Thyroid gland (tissue), 4 donors: ENCODE results near the gene PODNL1. TPM values are rescaled to one million over a fixed set of nuclear protein-coding genes. Genes with fewer than 3 reads are reported as not detected.
"Not testable (repeated sequence)": the region's sequence is repeated elsewhere in the genome, so short reads cannot be mapped to it uniquely, and the experiment has no call there.

Experiments
- DNase-seq, 2 donors: peaks; one replicate each; pipeline ENCODE4 v3.0.0-alpha.2; 2019
- H3K27ac ChIP-seq, 3 donors: fragments of 200-600 bp; sonication (generic); 1 replicate in 2 of 3; 2 replicates in 1 of 3; pipeline ENCODE4 v1.5.1; 2016 to 2019; ENCODE audit warnings: mild to moderate bottlenecking in 1 of 3, moderate library complexity in 1 of 3
- H3K27me3 ChIP-seq: fragments of 200-600 bp; sonication (generic); one replicate; pipeline ENCODE4 v1.5.1; 2019
- H3K36me3 ChIP-seq, 2 donors: fragments of 200-600 bp; sonication (generic); one replicate each; pipeline ENCODE4 v1.5.1; 2016 to 2019
- H3K4me1 ChIP-seq, 2 donors: fragments of 200-600 bp; sonication (generic); one replicate each; pipeline ENCODE4 v1.5.1; 2017 to 2019
- H3K4me3 ChIP-seq, 3 donors: fragments of 200-600 bp; sonication (generic); replicated peaks in 1 of 3; 1 replicate in 2 of 3; 2 replicates in 1 of 3; pipeline ENCODE4 v1.5.1; 2016; ENCODE audit warnings: mild to moderate bottlenecking in 1 of 3
- H3K9me3 ChIP-seq: fragments of 200-600 bp; sonication (generic); one replicate; pipeline ENCODE4 v1.5.1; 2017
- POLR2A ChIP-seq, 2 donors: fragments of 450-650 bp; IDR thresholded peaks; one replicate each; pipeline ENCODE4 v1.6.1; 2017; ENCODE audit warnings: antibody characterized with exemption in 2 of 2, mild to moderate bottlenecking in 2 of 2, moderate library complexity in 1 of 2
- WGBS, 2 donors: methylation state at CpG; one replicate each; pipeline ENCODE4 v1.1.5; 2017; 5-methylcytosine and 5-hydroxymethylcytosine counted together
- intact Hi-C: fragments of 100-400 bp; cut with DNase I; formaldehyde crosslinking; loops from one replicate; pipeline ENCODE4 v1.15.1; 2023
- total RNA-seq, 4 donors: library from RNA; depleted of rRNA; stranded (reverse); fragments of >200 nt; gene quantifications; one replicate each; pipeline ENCODE4 v1.2.3, GENCODE V29; 2016
- TF ChIP-seq, protein P1 (sequence below), 6 experiments: fragments of 200-600 bp in 3 of 6; fragments of 450-650 bp in 3 of 6; sonication (generic) in 3 of 6; IDR thresholded peaks; one replicate each; pipeline ENCODE4 v1.5.1; 2016 to 2019; ENCODE audit warnings: antibody characterized with exemption in 6 of 6, mild to moderate bottlenecking in 2 of 6, inconsistent platforms in 1 of 6, moderate library complexity in 1 of 6

PODNL1 gene
- total RNA-seq, 4 donors from 2014 or later: 0.40 to 1.4 (median 0.63) TPM; not detected in 1

DNA sequence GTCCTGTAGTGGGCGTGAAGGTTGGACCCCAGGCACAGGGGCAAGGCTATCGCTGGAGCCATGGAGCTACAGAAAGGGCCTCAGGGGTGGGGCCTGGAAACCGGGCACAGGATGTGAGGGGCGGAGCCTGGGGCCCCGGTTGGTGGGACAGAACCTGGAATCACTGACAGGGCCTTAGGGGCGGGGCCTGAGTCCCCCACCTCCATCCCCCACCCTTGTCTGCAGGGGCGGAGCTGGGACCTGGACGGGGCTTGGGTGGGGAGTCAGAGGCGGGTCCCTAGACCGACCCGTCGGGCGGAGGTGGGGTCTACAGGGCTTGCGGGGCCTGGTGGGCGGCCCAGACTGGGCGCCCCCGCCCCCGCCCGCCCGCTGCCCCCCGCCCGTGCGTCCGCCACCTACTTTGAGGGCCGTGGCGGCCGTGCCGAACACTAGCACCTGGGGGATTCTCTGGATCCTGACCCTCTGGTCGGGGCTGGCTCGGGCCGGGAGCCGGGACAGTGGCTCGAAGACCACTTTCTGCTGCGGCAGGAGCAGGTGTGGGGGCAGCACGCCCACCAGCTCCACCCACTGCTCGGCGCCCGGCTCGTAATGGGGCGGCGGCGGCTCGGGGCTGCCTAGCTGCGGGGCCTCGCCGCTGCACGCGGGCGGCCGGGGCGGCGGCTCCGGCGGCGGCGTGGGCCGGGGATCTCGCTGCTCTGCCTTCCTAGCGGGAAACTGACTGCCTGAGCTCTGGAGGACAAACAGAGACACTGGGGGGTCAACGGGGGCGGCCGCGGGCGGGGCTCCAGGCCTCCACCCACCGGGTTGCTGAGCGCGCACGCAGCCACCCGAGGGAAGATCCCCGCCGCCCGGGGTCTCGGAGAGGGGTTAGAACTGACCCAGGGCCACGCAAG, 40.4 kb upstream of the PODNL1 start:
- Histone ChIP-seq H3K9me3 (no peaks in the 10 kb centered on the region), H3K4me3 (peak overlapping the region in 1 of 3 donors; percentile 26), H3K27ac (peak overlapping the region in 1 of 3 donors; percentile 28), H3K36me3 (peaks cover 4 to 9% of the 10 kb centered on the region in 2 donors), H3K4me1 (peaks cover 4 to 7% of the 10 kb centered on the region in 2 donors), H3K27me3 (no peaks in the 10 kb centered on the region)
- intact Hi-C loops: no loop called here
- DNase-seq: peak; percentile 67 to 75
- WGBS, 2 donors: 42 to 57% methylated on average over 6 to 15 of the region's 74 CpGs
- no peak for TF ChIP-seq POLR2A (IDR thresholded peaks at IDR 0.05)
- TF ChIP-seq, protein P1, sequence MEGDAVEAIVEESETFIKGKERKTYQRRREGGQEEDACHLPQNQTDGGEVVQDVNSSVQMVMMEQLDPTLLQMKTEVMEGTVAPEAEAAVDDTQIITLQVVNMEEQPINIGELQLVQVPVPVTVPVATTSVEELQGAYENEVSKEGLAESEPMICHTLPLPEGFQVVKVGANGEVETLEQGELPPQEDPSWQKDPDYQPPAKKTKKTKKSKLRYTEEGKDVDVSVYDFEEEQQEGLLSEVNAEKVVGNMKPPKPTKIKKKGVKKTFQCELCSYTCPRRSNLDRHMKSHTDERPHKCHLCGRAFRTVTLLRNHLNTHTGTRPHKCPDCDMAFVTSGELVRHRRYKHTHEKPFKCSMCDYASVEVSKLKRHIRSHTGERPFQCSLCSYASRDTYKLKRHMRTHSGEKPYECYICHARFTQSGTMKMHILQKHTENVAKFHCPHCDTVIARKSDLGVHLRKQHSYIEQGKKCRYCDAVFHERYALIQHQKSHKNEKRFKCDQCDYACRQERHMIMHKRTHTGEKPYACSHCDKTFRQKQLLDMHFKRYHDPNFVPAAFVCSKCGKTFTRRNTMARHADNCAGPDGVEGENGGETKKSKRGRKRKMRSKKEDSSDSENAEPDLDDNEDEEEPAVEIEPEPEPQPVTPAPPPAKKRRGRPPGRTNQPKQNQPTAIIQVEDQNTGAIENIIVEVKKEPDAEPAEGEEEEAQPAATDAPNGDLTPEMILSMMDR (IDR thresholded peaks at IDR 0.05): no peak

DNA sequence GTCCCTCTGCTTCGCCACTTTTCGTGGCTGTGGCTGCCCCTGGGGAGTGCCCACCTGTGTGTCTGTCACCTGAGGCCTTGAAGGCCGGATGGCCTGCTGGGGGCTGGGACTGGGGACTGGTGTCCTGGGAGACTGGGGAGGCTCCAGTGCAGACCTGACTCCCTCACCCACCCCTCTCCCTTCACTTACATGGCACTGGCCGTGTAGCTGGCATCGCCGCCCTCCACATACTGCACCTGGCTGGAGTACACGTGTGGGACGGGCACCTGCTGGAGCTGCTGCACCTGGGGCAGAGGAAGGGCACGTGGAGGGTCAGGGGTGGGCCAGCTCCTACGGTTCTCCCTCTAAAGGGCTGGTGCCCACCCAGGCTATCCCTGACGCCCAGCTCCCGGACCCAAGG, 39.6 kb upstream of the PODNL1 start:
- peak overlapping the region in 1 of 3 donors; percentile 28 for H3K27ac ChIP-seq
- intact Hi-C loops: no loop called here
- no peak for TF ChIP-seq POLR2A (IDR thresholded peaks at IDR 0.05)
- TF ChIP-seq, protein P1 (IDR thresholded peaks at IDR 0.05): no peak
- WGBS, 2 donors: 92 to 94% methylated on average over 9 to 10 of the region's 12 CpGs
- H3K36me3 ChIP-seq: peaks cover 4 to 16% of the 10 kb centered on the region in 2 donors
- no peaks in the 10 kb centered on the region for H3K27me3 ChIP-seq
- peak overlapping the region in 1 of 3 donors; percentile 26 for H3K4me3 ChIP-seq
- H3K4me1 ChIP-seq: peaks cover 4 to 7% of the 10 kb centered on the region in 2 donors
- no peaks in the 10 kb centered on the region for H3K9me3 ChIP-seq
- no peak for DNase-seq

DNA sequence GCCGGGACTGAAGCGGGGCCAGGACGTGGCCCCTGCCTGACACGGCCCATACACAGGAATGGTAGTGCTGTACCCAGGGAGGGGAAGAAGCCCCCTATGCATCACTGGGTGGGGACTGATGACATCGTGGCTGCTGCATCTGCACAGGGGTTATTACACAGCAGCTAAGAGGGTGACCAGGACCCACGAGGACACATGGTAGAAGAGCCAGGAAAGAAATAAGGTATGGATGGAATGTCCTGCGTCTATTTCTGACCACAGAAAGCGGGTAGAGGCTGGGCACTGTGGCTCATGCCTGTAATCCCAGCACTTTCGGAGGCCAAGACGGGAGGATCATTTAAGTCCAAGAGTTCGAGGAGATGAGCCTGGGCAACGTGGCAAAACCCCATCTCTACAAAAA, 38.2 kb upstream of the PODNL1 start:
- Histone ChIP-seq H3K27ac (no peak overlapping the region), H3K4me3 (no peak overlapping the region), H3K36me3 (peaks cover 0 to 12% of the 10 kb centered on the region in 2 donors), H3K9me3 (no peaks in the 10 kb centered on the region), H3K4me1 (peaks cover 4 to 7% of the 10 kb centered on the region in 2 donors), H3K27me3 (no peaks in the 10 kb centered on the region)
- TF ChIP-seq, protein P1 (IDR thresholded peaks at IDR 0.05): no peak
- no peak for TF ChIP-seq POLR2A (IDR thresholded peaks at IDR 0.05)
- 92 to 95% methylated on average over 12 of the region's 12 CpGs for WGBS, 2 donors
- no peak for DNase-seq
- intact Hi-C loops: no loop called here

DNA sequence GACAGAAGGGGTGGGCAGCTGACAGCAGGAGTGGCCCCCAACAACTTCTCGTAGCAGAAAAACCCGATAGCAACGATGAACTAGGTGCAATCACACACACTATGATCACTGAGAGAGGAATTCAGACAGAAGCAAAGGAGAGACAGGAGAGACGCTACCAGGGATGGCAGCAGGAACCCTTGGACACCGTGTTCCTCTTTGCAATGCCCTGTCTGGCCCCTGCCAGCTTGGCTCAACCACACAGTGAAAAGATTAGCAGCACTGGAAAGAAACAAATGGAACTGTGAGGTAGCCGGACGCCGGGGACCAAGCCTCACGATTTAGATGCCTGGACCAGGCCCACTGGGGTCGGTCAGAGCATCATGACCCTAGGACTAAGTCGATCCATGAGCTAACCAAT, 37.7 kb upstream of the PODNL1 start:
- no peaks in the 10 kb centered on the region for H3K27me3 ChIP-seq
- intact Hi-C loops: no loop called here
- TF ChIP-seq, protein P1 (IDR thresholded peaks at IDR 0.05): no peak
- no peak for TF ChIP-seq POLR2A (IDR thresholded peaks at IDR 0.05)
- whole genome bisulfite sequencing, 2 donors: 92 to 94% methylated on average over 11 of the region's 11 CpGs
- peaks cover 0 to 12% of the 10 kb centered on the region in 2 donors for H3K36me3 ChIP-seq
- H3K9me3 ChIP-seq: no peaks in the 10 kb centered on the region
- H3K4me1 ChIP-seq: peaks cover 4 to 7% of the 10 kb centered on the region in 2 donors
- H3K27ac ChIP-seq: no peak overlapping the region
- H3K4me3 ChIP-seq: no peak overlapping the region
- no peak for DNase-seq

DNA sequence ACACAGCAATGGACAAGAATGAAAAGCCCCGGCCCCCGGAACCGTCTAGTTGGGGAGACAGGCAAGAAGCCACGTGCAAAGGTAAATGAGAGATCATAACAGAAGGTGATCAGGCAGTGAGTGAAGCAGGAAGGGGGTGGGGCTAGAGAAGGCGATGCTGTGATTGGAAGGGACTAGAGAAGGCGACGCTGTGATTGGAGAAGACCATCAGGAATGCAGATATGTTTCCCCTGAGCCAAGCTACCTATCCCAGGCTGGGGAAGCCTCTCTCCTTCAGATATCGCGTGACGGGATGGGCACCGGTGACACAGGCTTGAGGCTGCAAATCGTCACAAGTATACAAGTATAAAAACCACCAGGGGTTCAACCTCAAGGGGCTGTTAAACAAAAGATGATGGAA, 35.9 kb upstream of the PODNL1 start:
- Histone ChIP-seq H3K4me3 (no peak overlapping the region), H3K36me3 (peaks cover 12 to 25% of the 10 kb centered on the region in 2 donors), H3K27me3 (no peaks in the 10 kb centered on the region), H3K9me3 (no peaks in the 10 kb centered on the region), H3K27ac (no peak overlapping the region), H3K4me1 (peaks cover 0 to 1% of the 10 kb centered on the region in 2 donors)
- no peak for TF ChIP-seq POLR2A (IDR thresholded peaks at IDR 0.05)
- TF ChIP-seq, protein P1 (IDR thresholded peaks at IDR 0.05): no peak
- intact Hi-C loops: no loop called here
- 65 to 72% methylated on average over 12 of the region's 12 CpGs for whole genome bisulfite sequencing, 2 donors
- DNase-seq: peak in 1 of 2 donors; percentile 23

DNA sequence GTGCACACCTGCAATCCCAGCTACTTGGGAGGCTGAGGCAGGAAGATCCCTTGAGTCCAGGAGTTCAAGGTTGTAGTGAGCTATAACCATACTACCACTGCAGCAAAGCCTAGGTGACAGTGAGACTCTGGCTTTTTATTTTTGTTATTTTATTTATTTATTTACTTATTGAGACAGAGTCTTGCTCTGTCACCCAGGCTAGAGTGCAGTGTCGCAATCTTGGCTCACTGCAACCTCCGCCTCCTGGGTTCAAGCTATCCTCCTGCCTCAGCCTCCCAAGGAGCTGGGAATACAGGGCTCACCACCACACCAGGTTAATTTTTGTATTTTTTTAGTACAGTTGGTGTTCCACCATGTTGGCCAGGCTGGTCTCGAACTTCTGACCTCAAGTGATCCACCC, 35.3 kb upstream of the PODNL1 start:
- WGBS, 2 donors: 92 to 99% methylated on average over 3 of the region's 3 CpGs
- peaks cover 18 to 31% of the 10 kb centered on the region in 2 donors for H3K36me3 ChIP-seq
- H3K9me3 ChIP-seq, H3K27me3 ChIP-seq, H3K4me1 ChIP-seq, H3K4me3 ChIP-seq, intact Hi-C loops, DNase-seq, H3K27ac ChIP-seq: not testable (repeated sequence)
